ENCODE data around the gene NTRK3. TPM values are rescaled to one million over a fixed set of nuclear protein-coding genes. Genes with fewer than 3 reads are reported as not detected.

The NTRK3 gene
- total RNA-seq, 1 donor from 2014 or later, result not detected

DNA sequence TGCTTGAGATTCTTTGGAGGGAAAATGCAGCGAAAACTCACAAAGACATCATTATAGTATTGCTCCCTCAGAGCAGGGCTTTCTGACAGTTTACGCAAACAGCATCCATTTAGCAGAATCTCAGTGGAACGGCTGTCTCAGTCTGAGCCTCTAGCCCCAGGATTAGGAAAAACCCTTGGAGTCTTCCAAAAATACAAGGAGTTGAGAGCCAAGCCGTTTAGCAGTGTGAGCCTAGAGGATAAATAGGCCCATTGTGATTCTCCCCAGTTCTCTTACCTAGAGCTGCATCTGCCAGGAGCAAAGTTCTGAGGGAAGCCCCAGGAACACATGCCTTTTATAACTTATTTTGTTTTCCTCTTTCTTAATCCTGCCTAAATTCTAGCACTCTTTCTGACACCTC is 359.6 kb downstream of the NTRK3 start:
- DNase-seq (ENCODE audit: low spot score, unreplicated experiment), result no peak
- Mint-ChIP-seq H3K36me3 (ENCODE audit: insufficient read depth) (no peaks in the 10 kb centered on the region), H3K27me3 (no peaks in the 10 kb centered on the region), H3K27ac (no peak overlapping the region), H3K9me3 (ENCODE audit: low read depth) (no peaks in the 10 kb centered on the region), H3K4me1 (ENCODE audit: low read depth) (no peaks in the 10 kb centered on the region), H3K4me3 (ENCODE audit: low read depth) (no peak overlapping the region)
- TF ChIP-seq, protein P1, sequence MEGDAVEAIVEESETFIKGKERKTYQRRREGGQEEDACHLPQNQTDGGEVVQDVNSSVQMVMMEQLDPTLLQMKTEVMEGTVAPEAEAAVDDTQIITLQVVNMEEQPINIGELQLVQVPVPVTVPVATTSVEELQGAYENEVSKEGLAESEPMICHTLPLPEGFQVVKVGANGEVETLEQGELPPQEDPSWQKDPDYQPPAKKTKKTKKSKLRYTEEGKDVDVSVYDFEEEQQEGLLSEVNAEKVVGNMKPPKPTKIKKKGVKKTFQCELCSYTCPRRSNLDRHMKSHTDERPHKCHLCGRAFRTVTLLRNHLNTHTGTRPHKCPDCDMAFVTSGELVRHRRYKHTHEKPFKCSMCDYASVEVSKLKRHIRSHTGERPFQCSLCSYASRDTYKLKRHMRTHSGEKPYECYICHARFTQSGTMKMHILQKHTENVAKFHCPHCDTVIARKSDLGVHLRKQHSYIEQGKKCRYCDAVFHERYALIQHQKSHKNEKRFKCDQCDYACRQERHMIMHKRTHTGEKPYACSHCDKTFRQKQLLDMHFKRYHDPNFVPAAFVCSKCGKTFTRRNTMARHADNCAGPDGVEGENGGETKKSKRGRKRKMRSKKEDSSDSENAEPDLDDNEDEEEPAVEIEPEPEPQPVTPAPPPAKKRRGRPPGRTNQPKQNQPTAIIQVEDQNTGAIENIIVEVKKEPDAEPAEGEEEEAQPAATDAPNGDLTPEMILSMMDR (IDR thresholded peaks at IDR 0.05; ENCODE audit: unreplicated experiment), result no peak

DNA sequence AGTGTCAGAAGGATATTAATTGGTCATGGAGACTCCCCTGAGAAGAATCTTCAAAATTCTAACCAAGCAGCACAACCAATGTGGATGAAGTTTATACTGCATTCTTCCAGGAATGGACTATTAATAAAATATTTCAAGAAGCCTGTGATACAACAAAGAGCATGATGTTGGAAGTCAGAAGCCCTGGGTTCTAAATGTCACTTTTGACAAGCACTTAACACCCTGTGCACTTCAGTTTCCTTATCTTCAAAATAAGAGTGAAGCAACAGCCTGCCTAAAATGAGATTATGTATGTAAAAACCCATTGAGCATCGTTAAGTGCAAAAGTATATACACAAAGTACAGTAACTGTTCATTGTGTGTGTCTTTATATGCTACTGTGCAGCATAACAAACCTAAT is 369.4 kb downstream of the NTRK3 start:
- Mint-ChIP-seq H3K4me3 (ENCODE audit: low read depth) (no peak overlapping the region), H3K36me3 (ENCODE audit: insufficient read depth) (no peaks in the 10 kb centered on the region), H3K27me3 (no peaks in the 10 kb centered on the region), H3K9me3 (ENCODE audit: low read depth) (no peaks in the 10 kb centered on the region), H3K27ac (no peak overlapping the region), H3K4me1 (ENCODE audit: low read depth) (no peaks in the 10 kb centered on the region)
- no peak for DNase-seq (ENCODE audit: low spot score, unreplicated experiment)
- TF ChIP-seq, protein P1 (IDR thresholded peaks at IDR 0.05; ENCODE audit: unreplicated experiment), result no peak

DNA sequence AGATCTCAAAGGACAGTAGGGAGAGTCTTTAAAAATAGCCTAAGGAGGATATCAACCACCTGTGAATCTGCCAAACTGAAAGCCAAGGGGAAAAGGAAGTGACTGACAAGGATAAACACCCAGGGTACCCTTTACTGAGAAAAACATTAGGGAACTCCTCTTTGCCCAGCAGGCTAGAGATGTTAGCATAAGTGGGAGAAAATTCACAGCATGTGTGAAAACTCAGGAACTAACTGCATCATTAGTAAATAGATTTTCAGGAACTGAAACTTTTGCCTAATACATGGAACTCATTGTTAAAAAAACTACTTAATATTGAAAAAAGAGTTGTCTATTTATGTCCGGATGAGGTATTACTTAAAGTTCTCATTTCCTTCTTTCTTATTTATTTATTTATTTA is 375.5 kb downstream of the NTRK3 start:
- Mint-ChIP-seq H3K27me3 (no peaks in the 10 kb centered on the region), H3K4me1 (ENCODE audit: low read depth) (peaks cover 3% of the 10 kb centered on the region), H3K36me3 (ENCODE audit: insufficient read depth) (no peaks in the 10 kb centered on the region), H3K4me3 (ENCODE audit: low read depth) (no peak overlapping the region), H3K27ac (no peak overlapping the region), H3K9me3 (ENCODE audit: low read depth) (no peaks in the 10 kb centered on the region)
- TF ChIP-seq, protein P1 (IDR thresholded peaks at IDR 0.05; ENCODE audit: unreplicated experiment), result no peak
- DNase-seq (ENCODE audit: low spot score, unreplicated experiment), result no peak

DNA sequence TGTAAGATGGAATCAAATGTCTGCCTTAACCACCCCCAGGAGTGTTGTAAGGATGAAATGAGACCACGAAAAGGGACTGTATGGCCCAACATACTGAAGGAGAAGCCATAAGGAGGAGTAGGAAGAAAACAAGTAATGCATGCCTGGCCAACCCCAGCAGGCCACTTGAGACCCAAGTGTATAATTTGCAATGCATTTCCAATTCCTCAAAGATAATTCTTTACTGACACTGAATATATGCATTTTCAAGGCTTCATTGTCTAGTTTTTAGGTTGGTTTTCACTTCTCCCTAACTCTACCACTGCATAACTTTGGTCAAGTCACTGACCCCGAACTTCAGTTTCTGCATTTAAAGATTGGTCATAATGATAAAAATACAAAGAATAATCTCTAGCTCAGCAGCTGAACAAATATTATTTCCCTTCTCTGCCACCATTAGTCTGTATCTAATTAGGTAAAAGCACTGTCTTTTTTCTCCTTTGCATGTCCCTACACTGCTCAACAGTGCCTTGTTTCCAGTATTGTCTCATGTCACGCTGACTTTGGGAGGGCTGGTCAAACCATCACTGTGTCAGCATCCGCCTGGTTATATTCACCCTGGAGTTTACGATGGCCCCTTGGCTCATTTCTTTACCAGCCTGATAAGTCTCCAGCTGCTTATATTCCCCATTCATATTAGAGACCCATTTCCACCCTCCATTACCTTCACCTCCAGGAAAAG is 378.6 kb downstream of the NTRK3 start:
- DNase-seq (ENCODE audit: low spot score, unreplicated experiment), result no peak
- no peaks in the 10 kb centered on the region for H3K36me3 Mint-ChIP-seq (ENCODE audit: insufficient read depth)
- no peaks in the 10 kb centered on the region for H3K9me3 Mint-ChIP-seq (ENCODE audit: low read depth)
- H3K4me3 Mint-ChIP-seq (ENCODE audit: low read depth), result no peak overlapping the region
- H3K27ac Mint-ChIP-seq, result no peak overlapping the region
- peaks cover 3% of the 10 kb centered on the region for H3K4me1 Mint-ChIP-seq (ENCODE audit: low read depth)
- no peaks in the 10 kb centered on the region for H3K27me3 Mint-ChIP-seq
- TF ChIP-seq, protein P1 (IDR thresholded peaks at IDR 0.05; ENCODE audit: unreplicated experiment), result no peak

DNA sequence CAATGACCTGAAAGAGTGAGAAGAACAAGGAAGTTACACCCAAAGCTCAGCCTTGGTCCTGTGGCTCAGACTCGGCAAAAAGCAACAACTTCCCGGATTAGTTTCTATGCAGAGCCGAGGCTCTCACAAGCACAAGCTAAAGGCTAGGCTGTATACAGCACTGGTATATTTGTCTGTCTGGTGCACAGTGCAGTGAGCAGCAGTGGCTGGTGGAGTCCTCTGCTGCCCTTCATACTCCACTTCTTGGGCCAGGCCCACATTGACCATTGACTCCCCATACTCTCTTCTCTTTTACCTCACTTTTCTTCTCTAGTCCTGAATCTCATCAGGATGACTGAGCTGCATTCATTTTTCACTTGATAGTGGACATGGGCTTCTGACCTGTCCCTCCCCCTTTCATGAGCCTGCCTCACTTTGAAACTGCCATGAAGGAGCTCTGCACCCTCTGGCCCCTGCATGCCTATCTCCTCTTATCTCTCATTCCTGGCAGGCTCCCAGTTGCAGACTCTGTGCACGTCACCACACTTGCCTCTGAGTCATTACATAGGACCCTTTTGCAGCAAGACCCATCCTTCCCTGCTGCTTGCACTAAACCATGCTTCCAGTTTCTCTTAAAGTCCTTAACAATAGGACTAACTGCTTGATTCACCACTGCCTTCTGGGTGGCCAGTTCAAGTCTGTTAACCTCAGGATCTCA is 379.3 kb downstream of the NTRK3 start:
- no peak overlapping the region for H3K4me3 Mint-ChIP-seq (ENCODE audit: low read depth)
- DNase-seq (ENCODE audit: low spot score, unreplicated experiment), result no peak
- no peak overlapping the region for H3K27ac Mint-ChIP-seq
- H3K4me1 Mint-ChIP-seq (ENCODE audit: low read depth), result peaks cover 7% of the 10 kb centered on the region
- no peaks in the 10 kb centered on the region for H3K9me3 Mint-ChIP-seq (ENCODE audit: low read depth)
- no peaks in the 10 kb centered on the region for H3K36me3 Mint-ChIP-seq (ENCODE audit: insufficient read depth)
- TF ChIP-seq, protein P1 (IDR thresholded peaks at IDR 0.05; ENCODE audit: unreplicated experiment), result no peak
- H3K27me3 Mint-ChIP-seq, result no peaks in the 10 kb centered on the region

Measured in progenitor cell of endocrine pancreas (in vitro differentiated cells).